H1 (cell line): ENCODE data around the gene LCE5A. TPM values are rescaled to one million over a fixed set of nuclear protein-coding genes. Genes with fewer than 3 reads are reported as not detected.

ENCODE experiments used
- CTBP2 ChIP-seq: IDR thresholded peaks from 2 replicates; pipeline ENCODE4 v1.7.0; 2011; ENCODE audit warnings: borderline replicate concordance, mild to moderate bottlenecking, moderate library complexity, mixed read lengths, low read length; ENCODE audit not compliant: insufficient read depth, insufficient read length
- polyA plus RNA-seq, 7 experiments: library from polyadenylated mRNA; depleted of rRNA in 3 of 7; stranded (reverse) in 5 of 7; unstranded in 2 of 7; fragments of >200 nt in 5 of 7; fragments of 200-250 nt in 2 of 7; gene quantifications; 1 replicate in 5 of 7; 2 replicates in 1 of 7; 4 replicates in 1 of 7; pipeline versions ENCODE4 v1.2.1 to v1.2.3, GENCODE V29; 2011 to 2013; ENCODE audit warnings: missing spikeins in 2 of 7, mixed read lengths in 2 of 7
- total RNA-seq: library from RNA; stranded (reverse); fragmentation: NEBNext Ultra II Directional; extraction: Animal tissue kit (Norgen Biotek cat#: 25700); gene quantifications from 2 replicates; pipeline ENCODE4 v1.2.1, GENCODE V29; 2021

Gene LCE5A
- total and polyA plus RNA-seq, 2 of the 8 experiments (the other 6 are each of a cell fraction or from before 2014, with no cell fraction given), result not detected

DNA sequence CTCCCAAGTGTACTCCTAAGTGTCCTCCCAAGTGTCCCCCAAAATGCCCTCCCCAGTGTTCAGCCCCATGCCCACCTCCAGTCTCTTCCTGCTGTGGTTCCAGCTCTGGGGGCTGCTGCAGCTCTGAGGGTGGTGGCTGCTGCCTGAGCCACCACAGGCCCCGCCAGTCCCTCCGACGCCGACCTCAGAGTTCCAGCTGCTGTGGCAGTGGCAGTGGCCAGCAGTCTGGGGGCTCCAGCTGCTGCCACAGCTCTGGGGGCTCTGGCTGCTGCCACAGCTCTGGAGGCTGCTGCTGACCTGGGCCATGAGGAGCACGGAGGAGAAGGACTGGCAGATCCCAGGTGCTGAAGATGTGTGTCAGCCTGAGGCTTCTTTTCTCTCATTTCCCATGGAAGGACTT is 993 bp downstream of the LCE5A start (continued):
- TF ChIP-seq CTBP2, result no peak
